MG63 (cell line): ENCODE data around the gene CRYZ. TPM values are rescaled to one million over a fixed set of nuclear protein-coding genes. Genes with fewer than 3 reads are reported as not detected.
A peak's percentile ranks its signal among the peaks of the same experiment; 100 is the strongest.
"Not testable (repeated sequence)": the region's sequence is repeated elsewhere in the genome, so short reads cannot be mapped to it uniquely, and the experiment has no call there.

Experiments
- DNase-seq: peaks from one replicate; pipeline ENCODE4 v3.0.0-alpha.2; 2020
- H3K27me3 ChIP-seq: fragments of 250-450 bp; sonication (Bioruptor Pico); 2 replicates; pipeline ENCODE4 v1.5.1; 2020; ENCODE audit warnings: mild to moderate bottlenecking, moderate library complexity
- H3K36me3 ChIP-seq: fragments of 250-450 bp; sonication (Bioruptor Pico); 2 replicates; pipeline ENCODE4 v1.5.1; 2020; ENCODE audit warnings: mild to moderate bottlenecking, moderate library complexity
- H3K4me3 ChIP-seq: fragments of 250-450 bp; sonication (Bioruptor Pico); 2 replicates; pipeline ENCODE4 v1.5.1; 2020; ENCODE audit warnings: mild to moderate bottlenecking, moderate library complexity
- H3K9me3 ChIP-seq: fragments of 250-450 bp; sonication (Bioruptor Pico); 2 replicates; pipeline ENCODE4 v1.5.1; 2020; ENCODE audit warnings: mild to moderate bottlenecking, moderate library complexity
- total RNA-seq: library from RNA; depleted of rRNA; stranded (reverse); fragments of >200 nt; shearing (Covaris generic); gene quantifications from 2 replicates; pipeline ENCODE4 v1.2.3, GENCODE V29; 2014; ENCODE audit warnings: low replicate concordance

CRYZ gene
- total RNA-seq, 1 experiment from 2014 or later = 35.8 TPM

GRCh38 chr1:74737333-74737732 is 4.5 kb upstream of the CRYZ start:
- DNase-seq = no peak
- Histone ChIP-seq H3K27me3 (no peaks in the 10 kb centered on the region), H3K36me3 (peaks cover 48% of the 10 kb centered on the region)

GRCh38 chr1:74733604-74734484 is 994 bp upstream of the CRYZ start:
- H3K27me3 ChIP-seq = no peaks in the 10 kb centered on the region

More at GRCh38 chr1:74737333-74737732, 4.5 kb upstream of the CRYZ start:
- Histone ChIP-seq H3K4me3 (no peak overlapping the region), H3K9me3 (0 out of 2 replicates have a peak, but pooled peaks cover 2% of the 10 kb centered on the region)

GRCh38 chr1:74732071-74732946 is 541 bp downstream of the CRYZ start:
- Histone ChIP-seq H3K36me3 (peaks cover 21% of the 10 kb centered on the region), H3K4me3 (peak overlapping the region; percentile 89)
- H3K9me3 ChIP-seq = not testable (repeated sequence)

More at GRCh38 chr1:74733604-74734484, 994 bp upstream of the CRYZ start:
- H3K4me3 ChIP-seq = peak overlapping the region; percentile 89
- peaks cover 33% of the 10 kb centered on the region for H3K36me3 ChIP-seq
- no peaks in the 10 kb centered on the region for H3K9me3 ChIP-seq
- peak; percentile 32 for DNase-seq

GRCh38 chr1:74731399-74732052 is 1.3 kb downstream of the CRYZ start:
- Histone ChIP-seq H3K27me3 (no peaks in the 10 kb centered on the region), H3K36me3 (peaks cover 13% of the 10 kb centered on the region), H3K4me3 (peak overlapping the region; percentile 6; the same call in 1 of the 2 replicates), H3K9me3 (no peaks in the 10 kb centered on the region)
- no peak for DNase-seq

More at GRCh38 chr1:74732071-74732946, 541 bp downstream of the CRYZ start:
- DNase-seq = peak; percentile 7
- not testable (repeated sequence) for H3K27me3 ChIP-seq

GRCh38 chr1:74729741-74730478 is 2.9 kb downstream of the CRYZ start:
- no peaks in the 10 kb centered on the region for H3K9me3 ChIP-seq
- H3K36me3 ChIP-seq = peaks cover 1% of the 10 kb centered on the region; the same call in 1 of the 2 replicates
- DNase-seq = peak; percentile 11
- H3K27me3 ChIP-seq = no peaks in the 10 kb centered on the region
- H3K4me3 ChIP-seq = no peak overlapping the region

GRCh38 chr1:74728736-74729135 is 4.1 kb downstream of the CRYZ start:
- no peaks in the 10 kb centered on the region for H3K9me3 ChIP-seq
- DNase-seq = no peak

GRCh38 chr1:74726063-74726462 is 6.8 kb downstream of the CRYZ start:
- no peak for DNase-seq
- H3K27me3 ChIP-seq = no peaks in the 10 kb centered on the region
- peaks cover 13% of the 10 kb centered on the region for H3K36me3 ChIP-seq
- H3K9me3 ChIP-seq = no peaks in the 10 kb centered on the region
- H3K4me3 ChIP-seq = no peak overlapping the region

More at GRCh38 chr1:74728736-74729135, 4.1 kb downstream of the CRYZ start:
- peaks cover 2% of the 10 kb centered on the region for H3K36me3 ChIP-seq
- H3K27me3 ChIP-seq = no peaks in the 10 kb centered on the region
- H3K4me3 ChIP-seq = no peak overlapping the region

GRCh38 chr1:74717626-74718025 is 15.2 kb downstream of the CRYZ start:
- DNase-seq = no peak
- no peaks in the 10 kb centered on the region for H3K9me3 ChIP-seq
- no peak overlapping the region for H3K4me3 ChIP-seq
- H3K27me3 ChIP-seq = no peaks in the 10 kb centered on the region
- peaks cover 13% of the 10 kb centered on the region for H3K36me3 ChIP-seq

GRCh38 chr1:74716822-74717221 is 16.0 kb downstream of the CRYZ start:
- Histone ChIP-seq H3K27me3 (no peaks in the 10 kb centered on the region), H3K9me3 (no peaks in the 10 kb centered on the region)

GRCh38 chr1:74715806-74716205 is 17.0 kb downstream of the CRYZ start:
- H3K9me3 ChIP-seq = no peaks in the 10 kb centered on the region
- H3K27me3 ChIP-seq = no peaks in the 10 kb centered on the region
- no peak overlapping the region for H3K4me3 ChIP-seq
- DNase-seq = no peak
- H3K36me3 ChIP-seq = peaks cover 13% of the 10 kb centered on the region

More at GRCh38 chr1:74716822-74717221, 16.0 kb downstream of the CRYZ start:
- Histone ChIP-seq H3K36me3 (peaks cover 13% of the 10 kb centered on the region), H3K4me3 (no peak overlapping the region)
- DNase-seq = no peak

- no peak for DNase-seq
- H3K36me3 ChIP-seq = peaks cover 13% of the 10 kb centered on the region
- no peaks in the 10 kb centered on the region for H3K27me3 ChIP-seq
- H3K4me3 ChIP-seq = no peak overlapping the region
- H3K9me3 ChIP-seq = no peaks in the 10 kb centered on the region
These were observed 17.7 kb downstream of the CRYZ start for GRCh38 chr1:74715236-74715502.

- DNase-seq = no peak
- Histone ChIP-seq H3K27me3 (no peaks in the 10 kb centered on the region), H3K4me3 (no peak overlapping the region), H3K36me3 (peaks cover 9% of the 10 kb centered on the region), H3K9me3 (no peaks in the 10 kb centered on the region)
These were observed 18.2 kb downstream of the CRYZ start for GRCh38 chr1:74714429-74715235.

GRCh38 chr1:74713849-74714248 is 19.0 kb downstream of the CRYZ start:
- no peak for DNase-seq
- Histone ChIP-seq H3K4me3 (no peak overlapping the region), H3K36me3 (peaks cover 7% of the 10 kb centered on the region; the same call in 1 of the 2 replicates), H3K9me3 (no peaks in the 10 kb centered on the region), H3K27me3 (no peaks in the 10 kb centered on the region)

GRCh38 chr1:74712881-74713280 is 20.0 kb downstream of the CRYZ start:
- H3K4me3 ChIP-seq = no peak overlapping the region
- no peak for DNase-seq
- H3K36me3 ChIP-seq = peaks cover 3% of the 10 kb centered on the region; the same call in 1 of the 2 replicates
- no peaks in the 10 kb centered on the region for H3K27me3 ChIP-seq
- no peaks in the 10 kb centered on the region for H3K9me3 ChIP-seq

GRCh38 chr1:74703386-74704182 is 29.3 kb downstream of the CRYZ start:
- H3K27me3 ChIP-seq = no peaks in the 10 kb centered on the region
- no peak for DNase-seq
- peaks cover 6% of the 10 kb centered on the region for H3K36me3 ChIP-seq
- H3K9me3 ChIP-seq = no peaks in the 10 kb centered on the region
- no peak overlapping the region for H3K4me3 ChIP-seq
